ENCODE measurements around the gene RGS7. TPM values are rescaled to one million over a fixed set of nuclear protein-coding genes. Genes with fewer than 3 reads are reported as not detected.
"Not testable (repeated sequence)": the region's sequence is repeated elsewhere in the genome, so short reads cannot be mapped to it uniquely, and the experiment has no call there.

The RGS7 gene
- total RNA-seq, 1 donor from 2014 or later, result not detected

DNA sequence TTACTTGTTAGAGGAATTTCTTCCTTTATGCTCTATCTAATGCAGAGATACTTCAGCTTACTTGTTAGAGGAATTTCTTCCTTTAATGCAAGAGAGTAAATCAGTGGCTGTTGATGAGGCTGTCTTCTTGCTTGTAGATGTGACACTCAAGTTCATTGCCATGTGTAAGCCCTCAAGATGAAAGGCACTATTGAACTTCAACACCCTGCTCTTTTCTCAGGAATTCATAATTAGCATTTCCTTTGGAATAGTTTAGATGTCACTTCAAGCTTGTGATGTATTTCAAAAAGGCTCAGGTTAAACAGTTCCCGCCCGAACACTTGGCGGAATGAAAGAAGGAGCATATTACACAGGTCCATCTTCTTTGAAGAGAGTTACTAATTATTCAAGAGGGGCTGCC is 251.9 kb downstream of the RGS7 start:
- ATAC-seq (no peak), DNase-seq (no peak)
- intact Hi-C loops (cut with micrococcal nuclease), result no loop called here

DNA sequence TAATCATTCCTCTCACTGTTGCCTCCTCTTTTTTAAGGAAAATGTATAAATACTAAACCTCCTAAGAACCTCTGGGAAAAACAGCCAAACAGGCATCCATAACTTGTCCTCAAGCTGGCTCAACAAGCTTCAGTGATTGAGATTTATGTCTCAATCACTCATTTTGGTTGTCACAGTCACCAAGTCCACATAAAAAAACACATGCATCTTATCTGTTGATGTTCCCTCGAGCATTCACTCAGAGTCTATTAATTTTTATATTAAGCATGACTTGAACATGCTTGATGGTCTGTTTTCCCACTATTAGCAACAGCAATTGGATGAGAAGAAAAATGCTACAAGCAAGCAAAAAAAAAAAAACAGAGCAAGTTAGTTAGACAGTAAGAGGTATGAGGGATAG is 254.3 kb downstream of the RGS7 start:
- intact Hi-C loops (cut with micrococcal nuclease), result no loop called here
- DNase-seq (no peak), ATAC-seq (no peak)

DNA sequence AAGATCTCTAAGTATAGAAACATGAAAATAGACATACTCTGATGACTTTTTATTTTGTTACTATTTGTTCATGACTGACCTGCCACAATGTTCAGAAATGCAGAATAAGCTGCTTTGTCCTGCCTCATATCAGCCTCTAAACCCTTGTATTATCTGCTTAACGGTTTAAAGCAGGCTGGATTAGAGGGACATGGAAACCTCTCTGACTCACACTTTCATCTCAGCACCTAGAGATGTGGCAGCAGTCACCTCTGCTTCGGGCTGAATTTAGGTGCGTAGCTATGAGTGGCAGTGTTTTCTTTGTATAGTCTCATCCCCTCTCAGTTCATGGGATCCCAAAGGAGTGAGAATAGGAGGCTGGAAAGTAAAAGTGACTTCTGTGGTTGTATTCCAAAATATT is 255.4 kb downstream of the RGS7 start:
- intact Hi-C loops (cut with micrococcal nuclease), result no loop called here
- ATAC-seq (no peak), DNase-seq (no peak)

DNA sequence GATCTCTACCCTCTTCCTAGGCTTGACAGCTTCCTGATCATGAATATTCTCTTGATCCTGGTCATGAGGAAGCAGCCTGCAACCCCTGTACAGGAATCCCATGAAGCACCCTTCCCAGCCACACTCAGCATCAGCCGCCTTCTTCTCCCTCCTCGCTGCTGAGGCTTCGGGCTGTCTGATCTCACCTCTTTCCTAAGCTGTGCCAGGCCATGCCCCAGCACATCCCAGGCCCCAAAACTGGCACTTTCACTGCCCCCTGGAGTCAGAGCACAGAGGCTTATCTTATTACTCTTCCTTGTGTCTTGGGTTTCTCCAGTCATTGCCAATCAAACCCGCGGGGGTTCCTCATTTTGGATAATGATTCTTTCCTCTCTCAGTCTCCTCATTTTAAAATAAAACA is 259.5 kb downstream of the RGS7 start:
- DNase-seq (no peak), ATAC-seq (no peak)
- intact Hi-C loops (cut with micrococcal nuclease), result no loop called here

DNA sequence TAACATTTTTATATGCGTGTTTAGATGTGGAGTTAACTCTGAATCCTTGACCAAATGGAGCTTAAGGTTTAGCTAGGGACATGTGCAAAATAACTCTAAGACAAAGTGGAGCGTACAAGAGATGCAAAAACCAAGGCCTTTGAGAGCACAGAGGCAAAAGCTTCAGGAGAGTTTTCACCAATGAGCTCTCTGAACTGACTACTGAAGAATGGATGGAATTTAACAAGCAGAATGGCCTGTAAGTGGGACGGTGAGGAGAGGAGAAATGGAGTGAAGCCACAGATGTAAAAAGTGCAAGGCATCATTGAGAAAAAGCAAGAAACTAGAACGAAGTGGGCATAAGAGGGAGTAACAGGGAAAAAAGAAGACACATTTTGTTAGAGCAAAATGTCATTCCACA is 260.0 kb downstream of the RGS7 start:
- ATAC-seq, result no peak
- DNase-seq, result no peak
- intact Hi-C loops (cut with micrococcal nuclease), result no loop called here

DNA sequence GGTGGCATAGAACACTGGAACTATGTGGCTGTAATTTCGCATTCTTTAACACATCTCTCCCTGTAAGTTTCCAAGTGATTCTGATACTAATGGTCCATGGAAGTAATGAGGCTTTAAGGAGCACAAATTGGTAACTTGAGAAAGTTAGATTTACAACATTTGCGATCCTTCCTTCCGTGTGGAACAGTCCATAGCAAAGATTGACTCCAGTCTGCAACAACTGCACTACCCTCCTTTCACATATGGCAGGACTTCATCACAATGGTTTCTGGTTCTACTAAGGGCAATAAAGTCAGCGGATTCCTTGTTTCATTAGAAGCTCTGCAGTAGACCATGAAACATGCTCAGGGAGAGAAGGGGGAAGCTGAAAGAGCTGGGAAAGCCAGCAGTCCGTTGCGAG is 261.2 kb downstream of the RGS7 start:
- DNase-seq, result no peak
- no peak for ATAC-seq
- intact Hi-C loops (cut with micrococcal nuclease), result no loop called here

DNA sequence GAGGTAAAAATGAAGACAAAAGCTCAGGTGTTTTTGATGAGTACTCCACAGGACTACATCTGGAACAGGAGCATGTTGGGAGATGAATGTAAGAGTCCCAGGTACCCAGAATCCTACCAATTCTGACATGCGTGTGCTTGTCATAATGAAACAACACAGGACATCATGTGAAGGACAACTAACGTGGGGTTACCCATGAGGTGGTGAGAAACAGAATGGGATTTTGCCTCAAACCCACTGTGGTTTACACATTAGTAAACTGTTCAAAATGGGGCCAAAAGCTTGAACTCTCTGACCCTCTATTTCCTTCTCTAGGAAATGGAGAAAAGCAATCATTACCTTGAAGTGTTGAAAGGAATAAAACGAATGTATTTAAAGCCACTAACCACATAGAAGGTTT is 266.2 kb downstream of the RGS7 start:
- ATAC-seq (no peak), DNase-seq (no peak)
- intact Hi-C loops (cut with micrococcal nuclease), result no loop called here

DNA sequence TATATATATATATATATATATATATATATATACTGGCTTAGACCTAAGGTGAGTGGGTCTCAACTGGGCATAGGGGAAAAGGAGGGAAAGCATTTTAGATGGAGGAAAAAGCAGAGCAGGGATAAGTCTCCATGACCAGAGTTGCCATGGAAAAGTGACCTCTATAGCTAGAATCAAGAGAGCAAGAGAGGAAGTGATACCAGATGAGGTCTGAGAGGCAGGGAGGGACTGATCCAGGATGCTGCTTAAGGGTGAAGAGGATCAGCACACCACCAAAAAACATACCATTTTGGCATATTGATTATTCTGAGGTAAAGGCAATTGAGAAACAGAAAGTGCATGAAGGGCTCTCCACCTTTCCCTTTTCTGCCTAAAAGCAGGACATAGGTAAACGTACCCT is 267.9 kb downstream of the RGS7 start:
- DNase-seq; ATAC-seq; intact Hi-C loops (cut with micrococcal nuclease): not testable (repeated sequence)

DNA sequence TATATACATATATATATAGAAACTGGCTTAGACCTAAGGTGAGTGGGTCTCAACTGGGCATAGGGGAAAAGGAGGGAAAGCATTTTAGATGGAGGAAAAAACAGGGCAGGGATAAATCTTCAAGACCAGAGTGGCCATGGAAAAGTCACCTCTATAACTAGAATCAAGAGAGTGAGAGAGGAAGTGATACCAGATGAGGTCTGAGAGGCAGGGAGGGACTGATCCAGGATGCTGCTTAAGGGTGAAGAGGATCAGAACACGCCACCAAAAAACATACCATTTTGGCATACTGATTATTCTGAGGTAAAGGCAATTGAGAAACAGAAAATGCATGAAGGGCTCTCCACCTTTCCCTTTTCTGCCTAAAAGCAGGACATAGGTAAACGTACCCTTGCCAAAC is 268.9 kb downstream of the RGS7 start:
- intact Hi-C loops (cut with micrococcal nuclease); DNase-seq; ATAC-seq: not testable (repeated sequence)

DNA sequence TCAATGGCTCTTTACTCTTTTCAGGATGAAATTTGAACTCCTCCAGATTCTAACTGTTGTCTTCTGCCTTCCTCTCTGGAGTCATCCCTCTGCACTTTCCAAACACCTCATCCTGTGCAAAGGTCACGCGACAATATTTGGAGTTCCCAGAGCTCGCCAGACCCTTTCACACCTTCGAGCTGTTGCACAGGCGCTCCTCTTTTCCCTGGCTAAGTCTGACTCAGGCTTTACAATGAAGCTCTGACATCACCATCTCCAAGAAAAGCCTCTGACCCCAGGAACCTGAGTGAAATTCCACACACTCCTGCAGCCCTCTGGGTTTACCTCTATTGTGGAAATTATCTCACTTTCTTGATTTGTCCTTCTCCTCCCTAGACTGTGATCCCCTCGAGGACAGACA is 270.3 kb downstream of the RGS7 start:
- intact Hi-C loops (cut with micrococcal nuclease), result no loop called here
- ATAC-seq, result no peak
- DNase-seq, result no peak

DNA sequence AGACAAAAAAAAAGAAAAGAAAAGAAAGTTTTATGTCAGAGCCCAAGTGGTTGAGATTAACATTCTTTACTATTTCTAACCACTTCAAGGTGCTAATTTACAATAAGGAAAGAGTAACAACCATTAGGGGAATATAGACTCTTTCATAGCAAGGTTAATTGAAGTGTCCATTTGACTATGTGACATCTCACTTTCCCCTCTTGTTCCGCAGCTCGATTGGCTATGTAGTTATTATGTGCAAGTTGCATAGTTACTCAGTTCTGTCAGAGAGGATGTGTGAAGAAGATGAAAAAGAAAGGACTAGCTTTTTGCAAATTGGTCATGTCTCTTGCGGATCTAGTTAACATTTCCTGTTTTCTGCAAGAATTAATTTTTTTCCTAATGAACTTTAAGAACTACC is 273.7 kb downstream of the RGS7 start:
- intact Hi-C loops (cut with micrococcal nuclease), result no loop called here
- ATAC-seq (no peak), DNase-seq (no peak)

DNA sequence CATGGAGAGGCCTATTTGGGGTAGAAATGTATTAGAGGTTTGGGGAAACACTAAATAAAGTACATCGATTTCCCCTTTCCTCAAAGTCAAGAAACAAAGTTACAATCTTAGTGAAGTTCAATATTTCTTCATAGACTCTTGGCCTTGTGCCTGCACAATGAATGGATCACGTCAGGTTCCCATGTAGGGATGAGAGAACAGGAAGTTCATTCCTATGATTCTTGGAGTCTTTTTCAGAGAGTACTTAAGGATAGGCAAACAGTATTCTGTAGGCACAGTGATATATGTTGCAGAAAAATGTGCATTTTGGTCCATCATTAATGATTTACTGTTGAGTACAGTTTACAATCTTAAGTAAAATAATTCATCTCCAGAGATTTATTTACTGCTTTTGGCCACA is 275.5 kb downstream of the RGS7 start:
- ATAC-seq, result no peak
- no peak for DNase-seq
- intact Hi-C loops (cut with micrococcal nuclease), result no loop called here

DNA sequence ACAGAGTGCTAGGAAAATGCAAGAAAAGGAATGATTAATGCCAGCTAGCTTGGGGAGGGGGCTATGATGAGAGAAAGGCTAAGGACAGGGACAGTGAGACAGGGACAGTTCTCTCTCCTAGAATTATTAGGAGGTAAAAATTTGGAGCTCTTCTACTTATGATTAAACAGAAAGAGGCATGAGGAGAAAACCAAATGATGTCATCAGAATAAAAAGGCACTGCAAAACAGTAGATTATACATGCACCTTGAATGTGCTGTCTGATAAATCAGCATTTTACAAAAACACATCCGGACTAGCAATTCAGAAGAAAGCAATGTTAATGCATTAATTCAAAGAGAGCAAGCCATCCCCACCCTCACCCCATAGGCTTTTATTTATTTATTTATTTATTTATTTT is 277.5 kb downstream of the RGS7 start:
- ATAC-seq, result no peak
- intact Hi-C loops (cut with micrococcal nuclease), result no loop called here
- DNase-seq, result no peak

DNA sequence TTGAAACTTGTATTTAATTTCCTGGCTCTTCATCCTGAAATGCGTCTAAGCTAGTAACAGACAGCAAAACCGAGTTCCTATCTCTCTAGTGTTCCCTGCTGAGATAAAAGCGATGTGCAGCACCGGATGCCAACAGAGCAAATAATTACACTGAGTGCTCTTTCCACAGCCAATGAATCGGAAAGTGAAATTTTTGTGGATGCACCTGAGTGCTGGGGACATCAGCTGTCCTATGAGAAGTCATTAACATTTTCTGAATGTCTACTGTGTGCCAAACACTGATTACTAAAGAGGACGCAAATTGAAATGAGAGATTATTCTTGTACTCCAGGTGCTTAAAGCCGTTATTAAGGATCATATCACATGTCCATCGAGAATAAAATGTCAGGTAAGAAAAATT is 278.0 kb downstream of the RGS7 start:
- intact Hi-C loops (cut with micrococcal nuclease), result no loop called here
- DNase-seq (no peak), ATAC-seq (no peak)

DNA sequence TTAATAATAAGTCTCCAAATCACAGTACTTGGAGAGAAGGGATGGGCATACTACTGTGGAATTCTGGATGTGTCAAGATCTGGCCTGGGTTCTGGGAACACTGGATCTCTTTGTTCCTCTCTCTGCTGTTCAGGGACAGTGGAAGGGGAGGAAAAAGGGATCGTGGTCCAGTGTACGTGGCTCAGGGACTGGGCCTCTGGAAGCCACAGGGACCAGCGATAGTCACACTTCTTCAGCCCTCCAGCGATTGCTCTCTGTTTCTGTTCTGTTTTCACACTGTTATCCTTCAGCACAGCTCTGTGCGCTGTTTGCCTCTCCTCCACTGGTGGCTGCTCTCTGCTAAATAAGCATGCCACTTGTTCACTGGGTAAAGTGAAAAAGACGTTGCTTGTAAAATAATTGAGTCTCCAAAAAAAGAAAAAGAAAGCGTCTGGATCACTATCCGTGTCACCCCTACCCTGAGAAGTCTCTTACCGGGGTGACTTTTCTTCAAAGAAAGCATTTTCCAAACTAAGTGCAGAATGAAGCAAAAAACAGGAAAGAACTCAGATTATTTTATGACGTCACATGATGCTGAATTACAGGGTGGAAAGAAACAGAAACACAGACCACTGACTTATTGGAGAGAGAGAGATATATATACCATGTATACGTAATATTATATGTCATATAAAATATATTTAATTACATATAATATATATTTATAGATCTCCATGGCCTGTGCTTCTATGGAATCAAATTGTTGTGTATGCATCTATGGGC is 279.4 kb downstream of the RGS7 start:
- no peak for DNase-seq
- intact Hi-C loops (cut with micrococcal nuclease), result no loop called here
- no peak for ATAC-seq

DNA sequence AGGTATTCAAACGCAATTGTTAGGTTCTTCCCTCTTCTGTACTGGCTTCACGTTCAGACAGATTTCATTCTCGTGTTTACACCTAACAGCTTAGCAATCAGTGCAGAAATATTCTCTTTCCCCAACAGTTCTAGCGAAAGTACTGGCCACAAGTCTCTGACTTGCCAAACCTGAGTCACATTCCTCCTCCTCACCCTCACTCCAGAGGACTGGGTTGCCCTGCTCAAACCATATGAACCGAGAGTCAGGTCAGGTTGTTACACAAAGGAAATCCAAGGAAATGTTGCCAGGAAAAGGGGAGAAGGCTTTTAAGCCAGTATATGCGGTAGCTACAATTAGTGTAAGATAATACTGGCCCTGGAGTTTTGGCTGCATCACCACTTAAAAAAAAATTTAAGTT is 282.5 kb downstream of the RGS7 start:
- no peak for DNase-seq
- no peak for ATAC-seq
- intact Hi-C loops (cut with micrococcal nuclease), result no loop called here

DNA sequence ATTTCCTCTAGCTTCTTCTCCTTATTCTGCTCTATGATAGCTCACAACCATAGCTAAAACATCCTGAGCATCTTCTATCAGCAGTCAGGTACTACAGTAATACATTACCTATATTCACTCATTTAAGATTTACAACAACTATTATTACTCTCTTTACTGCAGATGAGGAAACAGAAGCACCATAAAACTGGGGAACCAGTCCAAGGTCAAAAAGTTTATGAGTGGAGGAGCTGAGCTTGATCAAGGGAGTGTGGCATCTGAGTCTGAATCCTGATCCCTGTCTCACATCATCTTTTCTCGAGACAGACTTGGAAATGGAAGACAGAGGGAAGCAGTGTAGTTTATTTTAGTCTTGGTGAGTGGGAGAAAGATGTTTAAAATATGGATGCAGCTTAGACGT is 288.6 kb downstream of the RGS7 start:
- ATAC-seq, result no peak
- intact Hi-C loops (cut with micrococcal nuclease), result no loop called here
- DNase-seq, result no peak

DNA sequence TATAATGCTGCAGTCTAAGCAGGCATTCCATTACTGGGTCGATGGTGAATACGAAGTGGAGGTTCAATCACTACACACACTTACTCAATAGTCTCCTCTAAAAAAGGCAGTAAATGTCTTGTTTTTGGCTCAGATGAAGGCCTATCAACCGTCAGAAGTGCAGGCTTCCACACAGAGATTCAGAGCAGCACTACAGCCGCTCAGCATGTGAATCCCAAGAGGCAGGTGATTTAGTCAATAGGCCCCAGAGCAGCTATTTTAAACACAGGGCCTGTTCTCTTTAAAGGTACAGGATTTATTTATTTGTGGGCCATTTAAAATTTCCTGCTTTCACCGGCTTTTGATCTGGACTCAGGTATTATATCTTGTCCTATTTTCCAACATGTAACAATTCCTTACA is 293.7 kb downstream of the RGS7 start:
- intact Hi-C loops (cut with micrococcal nuclease), result no loop called here
- no peak for ATAC-seq
- no peak for DNase-seq

DNA sequence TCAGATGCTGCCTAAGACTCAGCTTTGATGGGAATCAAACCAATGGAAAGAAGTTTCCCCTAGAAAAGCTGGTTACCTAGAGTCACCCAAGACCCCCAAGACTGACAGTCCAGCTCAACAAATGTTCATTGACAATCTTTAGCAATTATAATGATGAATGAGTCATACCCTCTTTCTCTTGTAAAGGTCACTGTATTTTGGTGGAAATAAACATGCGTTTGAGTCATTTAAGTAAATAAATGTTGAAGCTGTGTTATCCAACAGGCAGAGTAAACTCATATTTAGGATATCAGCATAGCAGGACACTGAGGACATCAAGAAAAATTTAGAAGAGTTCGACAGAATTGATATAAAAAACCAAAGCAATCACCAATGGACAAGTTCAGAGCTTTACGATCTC is 295.9 kb downstream of the RGS7 start:
- DNase-seq (no peak), ATAC-seq (no peak)
- intact Hi-C loops (cut with micrococcal nuclease), result no loop called here

DNA sequence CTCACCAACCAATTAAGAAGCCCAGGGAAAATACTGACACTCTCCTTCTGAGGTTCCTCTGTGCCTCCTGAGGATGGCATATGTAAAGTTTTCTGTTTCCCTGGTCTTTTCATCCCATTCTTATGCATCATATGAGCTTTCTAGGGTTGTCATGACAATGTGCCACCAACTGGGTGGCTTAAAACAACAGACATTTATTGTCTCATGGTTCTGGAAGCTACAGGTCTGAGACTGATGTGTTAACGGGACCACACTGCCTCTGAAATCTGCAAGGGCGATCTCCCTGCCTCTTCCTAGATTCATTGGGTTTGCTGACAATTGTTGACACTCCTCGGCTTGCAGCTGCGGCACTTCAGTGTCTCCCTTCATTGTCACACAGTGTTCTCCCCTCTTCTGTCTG is 308.4 kb downstream of the RGS7 start:
- intact Hi-C loops (cut with micrococcal nuclease), result no loop called here
- DNase-seq, result no peak
- ATAC-seq, result no peak

DNA sequence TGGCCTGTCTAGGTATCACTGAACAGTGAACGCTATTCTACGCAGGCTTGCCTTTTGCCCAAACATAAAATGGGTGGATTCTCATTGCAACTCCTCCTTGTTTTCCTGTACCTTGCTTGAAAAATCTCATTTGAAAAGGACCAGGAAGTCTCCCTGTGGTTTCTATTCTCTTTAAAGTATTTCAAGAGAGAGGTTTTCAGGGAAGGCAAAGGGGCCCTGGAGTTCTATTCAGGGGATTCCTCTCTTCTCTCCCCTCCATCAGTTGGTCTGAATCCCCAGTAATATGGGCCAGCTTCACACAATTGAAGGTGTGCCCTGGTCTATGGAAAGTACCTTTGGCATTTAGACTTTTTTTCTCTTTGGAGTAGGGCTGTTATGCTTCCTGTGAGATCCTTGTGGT is 311.3 kb downstream of the RGS7 start:
- intact Hi-C loops (cut with micrococcal nuclease), result no loop called here
- DNase-seq (no peak), ATAC-seq (no peak)
